K562 (cell line): Measurements from ENCODE around the gene C11orf42. TPM values are rescaled to one million over a fixed set of nuclear protein-coding genes. Genes with fewer than 3 reads are reported as not detected.

Source experiments
- ARID1B ChIP-seq: fragments of 450-650 bp; IDR thresholded peaks from 2 replicates; pipeline ENCODE4 v1.6.1; 2016; ENCODE audit warnings: antibody characterized with exemption, mild to moderate bottlenecking, inconsistent platforms
- CBFA2T3 ChIP-seq: fragments of 450-650 bp; IDR thresholded peaks from 2 replicates; pipeline ENCODE4 v1.6.1; 2017
- CGGBP1 ChIP-seq: fragments of 250-450 bp; sonication (Bioruptor Pico); IDR thresholded peaks from 2 replicates; pipeline ENCODE4 v1.9.0; 2021; ENCODE audit warnings: mild to moderate bottlenecking
- CTBP1 ChIP-seq: fragments of 450-650 bp; IDR thresholded peaks from 2 replicates; pipeline ENCODE4 v1.6.1; 2016; ENCODE audit warnings: borderline replicate concordance
- DIDO1 ChIP-seq: fragments of 450-650 bp; IDR thresholded peaks from 2 replicates; pipeline ENCODE4 v1.6.1; 2016; ENCODE audit warnings: low read depth, missing biosample characterization, missing genetic modification characterization
- E2F3 ChIP-seq: fragments of 250-450 bp; sonication (Bioruptor Pico); IDR thresholded peaks from 2 replicates; pipeline ENCODE4 v1.4.0; 2020; ENCODE audit warnings: mild to moderate bottlenecking
- ELF2 ChIP-seq: fragments of 250-450 bp; sonication (Bioruptor Pico); IDR thresholded peaks from 2 replicates; pipeline ENCODE4 v1.5.0; 2021; ENCODE audit warnings: mild to moderate bottlenecking
- FOXK2 ChIP-seq, 2 experiments: fragments of 450-650 bp; IDR thresholded peaks in 1 of 2; conservative IDR thresholded peaks in 1 of 2; 2 replicates each; pipeline ENCODE4 v1.6.1; 2016; ENCODE audit warnings: low read depth in 2 of 2, mild to moderate bottlenecking in 1 of 2
- GATA2 ChIP-seq: sonication (generic); formaldehyde crosslinking; IDR thresholded peaks from 2 replicates; pipeline ENCODE4 v1.4.0; 2020; ENCODE audit warnings: mild to moderate bottlenecking, missing genetic modification reagents
- GATAD2A ChIP-seq: fragments of 450-650 bp; IDR thresholded peaks from 2 replicates; pipeline ENCODE4 v1.6.1; 2017
- GMEB1 ChIP-seq: fragments of 250-450 bp; sonication (Bioruptor Pico); IDR thresholded peaks from 2 replicates; pipeline ENCODE4 v1.4.0; 2020; ENCODE audit warnings: mild to moderate bottlenecking
- HOXB6 ChIP-seq: fragments of 250-450 bp; sonication (Bioruptor Pico); IDR thresholded peaks from 2 replicates; pipeline ENCODE4 v1.5.1; 2022; ENCODE audit warnings: mild to moderate bottlenecking, borderline replicate concordance
- ILK ChIP-seq: fragments of 450-650 bp; IDR thresholded peaks from 2 replicates; pipeline ENCODE4 v1.6.1; 2016; ENCODE audit warnings: missing genetic modification characterization, low read depth, mild to moderate bottlenecking, missing compliant biosample characterization, moderate library complexity, borderline replicate concordance
- IRF1 ChIP-seq: sonication (generic); formaldehyde crosslinking; IDR thresholded peaks from 2 replicates; pipeline ENCODE4 v1.8.0; 2022; ENCODE audit warnings: missing genetic modification reagents, mild to moderate bottlenecking, borderline replicate concordance
- NFATC3 ChIP-seq: fragments of 450-650 bp; IDR thresholded peaks from 2 replicates; pipeline ENCODE4 v1.6.1; 2017; ENCODE audit warnings: mild to moderate bottlenecking
- NFYB ChIP-seq: IDR thresholded peaks from 2 replicates; pipeline ENCODE4 v1.6.1; 2011; ENCODE audit warnings: mild to moderate bottlenecking, moderate library complexity; ENCODE audit not compliant: insufficient read length; ENCODE audit errors: extremely low read depth
- NR1H2 ChIP-seq: sonication (generic); formaldehyde crosslinking; IDR thresholded peaks from 2 replicates; pipeline ENCODE4 v1.4.0; 2020; ENCODE audit warnings: mild to moderate bottlenecking, missing genetic modification reagents
- NR2C2 ChIP-seq, 2 experiments: fragments of 200-800 bp in 1 of 2; sonication (Bioruptor generic) in 1 of 2; sonication (generic) in 1 of 2; formaldehyde crosslinking in 1 of 2; IDR thresholded peaks; 2 replicates each; pipeline versions ENCODE4 v1.6.1 to v1.8.0; 2016 to 2022; ENCODE audit warnings: mild to moderate bottlenecking in 1 of 2, missing compliant biosample characterization in 1 of 2, missing genetic modification characterization in 1 of 2, missing genetic modification reagents in 1 of 2
- PML ChIP-seq: IDR thresholded peaks from 2 replicates; pipeline ENCODE4 v1.6.1; 2012; ENCODE audit warnings: low read length, inconsistent platforms
- SOX6 ChIP-seq: fragments of 450-650 bp; IDR thresholded peaks from 2 replicates; pipeline ENCODE4 v1.6.1; 2014; ENCODE audit warnings: mild to moderate bottlenecking
- STAG1 ChIP-seq: sonication (generic); formaldehyde crosslinking; IDR thresholded peaks from 2 replicates; pipeline ENCODE4 v1.5.0; 2020; ENCODE audit warnings: missing genetic modification reagents, borderline replicate concordance
- STAT6 ChIP-seq: sonication (generic); formaldehyde crosslinking; IDR thresholded peaks from 2 replicates; pipeline ENCODE4 v1.8.1; 2023; ENCODE audit warnings: mild to moderate bottlenecking, missing genetic modification reagents
- TAL1 ChIP-seq: fragments of 450-650 bp; IDR thresholded peaks from 2 replicates; pipeline ENCODE4 v1.6.1; 2016; ENCODE audit warnings: mild to moderate bottlenecking
- TCF3 ChIP-seq: sonication (generic); formaldehyde crosslinking; IDR thresholded peaks from 2 replicates; pipeline ENCODE4 v1.4.0; 2020; ENCODE audit warnings: mild to moderate bottlenecking, missing genetic modification reagents
- TCFL5 ChIP-seq: fragments of 250-450 bp; sonication (Bioruptor Pico); conservative IDR thresholded peaks from 2 replicates; pipeline ENCODE4 v1.6.1; 2021; ENCODE audit warnings: mild to moderate bottlenecking, moderate library complexity, matching md5 sums
- ZBTB8A ChIP-seq: fragments of 450-650 bp; IDR thresholded peaks from 2 replicates; pipeline ENCODE4 v1.6.1; 2018; ENCODE audit warnings: mild to moderate bottlenecking, moderate library complexity; ENCODE audit not compliant: partially characterized antibody
- ZNF644 ChIP-seq: fragments of 200-800 bp; sonication (Bioruptor generic); IDR thresholded peaks from 2 replicates; pipeline ENCODE4 v1.6.1; 2016; ENCODE audit warnings: low read depth, missing genetic modification characterization, missing compliant biosample characterization
- ZNF76 ChIP-seq: fragments of 250-450 bp; sonication (Bioruptor Pico); IDR thresholded peaks from 2 replicates; pipeline ENCODE4 v1.4.0; 2020; ENCODE audit warnings: mild to moderate bottlenecking, moderate library complexity, borderline replicate concordance
- polyA plus RNA-seq, 8 experiments: library from polyadenylated mRNA; depleted of rRNA in 4 of 8; stranded (reverse) in 5 of 8; unstranded in 3 of 8; fragments of >200 nt; fragmentation: Nextera tagmentation in 2 of 8; fragmentation: Illumina TruSeq in 1 of 8; extraction: Ambion mirVana in 2 of 8; extraction: Trizol in 1 of 8; gene quantifications; 2 replicates each; pipeline versions ENCODE4 v1.2.1 to v1.2.3, GENCODE V29; 2011 to 2014; ENCODE audit warnings: inconsistent platforms in 1 of 8, missing spikeins in 1 of 8
- total RNA-seq, 7 experiments: library from RNA; depleted of rRNA in 6 of 7; stranded (reverse); fragments of >200 nt in 6 of 7; fragmentation: Illumina TruSeq in 2 of 7; extraction: Trizol in 2 of 7; gene quantifications; 2 replicates each; pipeline versions ENCODE4 v1.2.1 to v1.2.3, GENCODE V29; 2011 to 2021; ENCODE audit warnings: low replicate concordance in 1 of 7

Gene C11orf42
- total and polyA plus RNA-seq, 9 of the 15 experiments (the other 6 are each of a cell fraction or from before 2014, with no cell fraction given): not detected

- TF ChIP-seq CTBP1 (no peak), ELF2 (CRISPR knock-in tag) (no peak), SOX6 (peak; percentile 56), ILK (tag) (no peak), NR1H2 (CRISPR knock-in tag) (no peak), GATA2 (CRISPR knock-in tag) (no peak), STAT6 (CRISPR knock-in tag) (no peak), ZNF76 (no peak), FOXK2 (conservative IDR thresholded peaks at IDR 0.05 in 1 of 2, IDR thresholded peaks at IDR 0.05 in 1 of 2; ENCODE audit: low read depth in 2 of 2) (no peak), TAL1 (peak; percentile 72), NR2C2 (CRISPR knock-in tag; IDR thresholded peaks at IDR 0.05) (no peak), NR2C2 (tag; IDR thresholded peaks at IDR 0.05) (no peak), E2F3 (CRISPR knock-in tag) (no peak), STAG1 (no peak), ZBTB8A (no peak), CGGBP1 (no peak), NFATC3 (no peak), TCFL5 (no peak), CBFA2T3 (peak; percentile 77), GATAD2A (no peak), PML (peak; percentile 44; the same call in 1 of the 2 replicates), NFYB (no peak), GMEB1 (CRISPR knock-in tag) (no peak), TCF3 (CRISPR knock-in tag) (peak; percentile 63), IRF1 (CRISPR knock-in tag) (no peak), DIDO1 (tag) (no peak), ARID1B (peak; percentile 84), ZNF644 (tag) (no peak), HOXB6 (CRISPR knock-in tag) (no peak)
Measured at GRCh38 chr11:6225024-6225423, 19.7 kb downstream of the C11orf42 start (continued).
